OCI-LY3 (cell line): Measurements from ENCODE around the gene SPP1.

Source experiments
- CTCF ChIP-seq: fragments of 200-600, 300-600 bp; sonication (generic); IDR thresholded peaks from 2 replicates; pipeline ENCODE4 v1.5.1; 2014; ENCODE audit warnings: antibody characterized with exemption, low read length, low read depth
- EZH2phosphoT487 ChIP-seq: fragments of 200-600 bp; shearing (Covaris generic); IDR thresholded peaks from 2 replicates; pipeline ENCODE4 v1.6.1; 2018; ENCODE audit warnings: antibody characterized with exemption, mixed run types, low read depth

GRCh38 chr4:87982446-87983010 is 7.0 kb downstream of the SPP1 start:
- TF ChIP-seq CTCF (no peak), EZH2phosphoT487 (no peak)
